ENCODE measurements around the gene MAD1L1.
A peak's percentile ranks its signal among the peaks of the same experiment; 100 is the strongest.

MAD1L1 gene

GRCh38 chr7:2219136-2219535 is 13.6 kb downstream of the MAD1L1 start:
- DNase-seq = no peak

- no peak for DNase-seq
These were observed 14.3 kb downstream of the MAD1L1 start for GRCh38 chr7:2218444-2218785.

GRCh38 chr7:2217716-2218443 is 14.9 kb downstream of the MAD1L1 start:
- no peak for DNase-seq

- no peak for DNase-seq
These were observed 15.5 kb downstream of the MAD1L1 start for GRCh38 chr7:2217206-2217605.

GRCh38 chr7:2215851-2216250 is 16.9 kb downstream of the MAD1L1 start:
- DNase-seq = no peak

- DNase-seq = no peak
These were observed 18.1 kb downstream of the MAD1L1 start for GRCh38 chr7:2214636-2215035.

GRCh38 chr7:2213551-2214215 is 19.1 kb downstream of the MAD1L1 start:
- DNase-seq = no peak

GRCh38 chr7:2212906-2213305 is 19.8 kb downstream of the MAD1L1 start:
- no peak for DNase-seq

- DNase-seq = no peak
These were observed 20.8 kb downstream of the MAD1L1 start for GRCh38 chr7:2211926-2212325.

GRCh38 chr7:2211259-2211880 is 21.4 kb downstream of the MAD1L1 start:
- DNase-seq = no peak

GRCh38 chr7:2210551-2211258 is 22.0 kb downstream of the MAD1L1 start:
- no peak for DNase-seq

- DNase-seq = no peak
These were observed 22.8 kb downstream of the MAD1L1 start for GRCh38 chr7:2209961-2210323.

- peak in 52 of 56 donors; percentile 11 to 85 (median 62) for DNase-seq
These were observed 23.4 kb downstream of the MAD1L1 start for GRCh38 chr7:2209146-2209960.

GRCh38 chr7:2208712-2209111 is 24.0 kb downstream of the MAD1L1 start:
- DNase-seq = no peak

- no peak for DNase-seq
These were observed 27.5 kb downstream of the MAD1L1 start for GRCh38 chr7:2205036-2205780.

GRCh38 chr7:2204446-2204845 is 28.3 kb downstream of the MAD1L1 start:
- no peak for DNase-seq

- no peak for DNase-seq
These were observed 28.9 kb downstream of the MAD1L1 start for GRCh38 chr7:2203766-2204300.

GRCh38 chr7:2202901-2203765 is 29.6 kb downstream of the MAD1L1 start:
- peak in 15 of 56 donors; percentile 7 to 53 (median 34) for DNase-seq

GRCh38 chr7:2202361-2202761 is 30.4 kb downstream of the MAD1L1 start:
- peak in 6 of 56 donors; percentile 6 to 29 (median 14) for DNase-seq

Data from nucleus accumbens (tissue), 56 donors.